Stimulated activated CD4-positive, alpha-beta T cell treated with anti-CD3 and anti-CD28 coated beads, Interleukin-12 subunit alpha, Interleukin-12 subunit beta, amount 100 ng/mL, for 24 hours (primary cell): ENCODE measurements around the gene KRT78.
"Not testable (repeated sequence)": the region's sequence is repeated elsewhere in the genome, so short reads cannot be mapped to it uniquely, and the experiment has no call there.

Source experiments
- DNase-seq, 2 experiments: peaks; one replicate each; pipeline ENCODE4 v3.0.0-alpha.2; 2020; ENCODE audit warnings: low read depth in 2 of 2

Gene KRT78

GRCh38 chr12:52872644-52873389, 24.0 kb upstream of the KRT78 start:
- no peak for DNase-seq

DNA sequence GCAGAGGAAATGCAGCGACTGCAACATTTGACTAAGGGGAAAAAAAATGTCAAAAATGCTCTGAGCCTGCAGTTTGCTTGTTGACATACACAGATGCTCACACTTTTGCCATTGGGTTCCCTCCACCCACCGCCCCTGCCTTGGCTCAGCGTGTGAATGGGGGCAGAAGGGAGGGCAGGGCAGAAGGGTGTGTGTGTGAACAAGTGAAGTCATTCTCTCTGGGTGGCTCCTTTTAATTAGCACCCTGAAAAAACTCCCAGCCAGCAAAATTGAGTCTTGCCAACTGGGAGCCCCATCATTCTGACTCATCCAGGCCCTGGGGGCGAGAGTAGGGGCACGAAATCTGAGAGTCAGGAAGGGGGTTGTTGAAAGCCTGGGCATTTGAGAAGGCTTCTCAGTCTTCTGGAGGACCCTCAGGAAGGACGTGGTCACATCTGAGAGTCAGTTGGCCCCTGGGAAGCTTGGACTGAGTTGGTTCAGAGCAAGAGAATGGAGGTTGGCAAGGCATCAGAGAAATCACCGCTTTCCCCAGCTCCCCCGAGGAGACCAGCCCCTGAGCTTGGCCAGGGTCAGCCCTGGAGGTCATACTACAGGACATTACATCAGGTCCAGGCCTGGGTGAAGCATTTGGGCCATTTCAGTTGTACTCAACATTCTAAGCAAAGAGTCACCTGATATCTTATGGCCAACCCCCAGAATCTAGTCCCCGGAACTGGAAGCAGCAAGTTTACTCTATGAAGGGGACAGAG, 22.7 kb upstream of the KRT78 start:
- DNase-seq, result no peak

GRCh38 chr12:52870361-52871290, 21.8 kb upstream of the KRT78 start:
- peak; percentile 55 to 81 for DNase-seq

- DNase-seq, result peak in 1 of 2 experiments; percentile 35
These were observed 18.8 kb upstream of the KRT78 start for GRCh38 chr12:52867642-52868041.

GRCh38 chr12:52867152-52867551, 18.4 kb upstream of the KRT78 start:
- no peak for DNase-seq

DNA sequence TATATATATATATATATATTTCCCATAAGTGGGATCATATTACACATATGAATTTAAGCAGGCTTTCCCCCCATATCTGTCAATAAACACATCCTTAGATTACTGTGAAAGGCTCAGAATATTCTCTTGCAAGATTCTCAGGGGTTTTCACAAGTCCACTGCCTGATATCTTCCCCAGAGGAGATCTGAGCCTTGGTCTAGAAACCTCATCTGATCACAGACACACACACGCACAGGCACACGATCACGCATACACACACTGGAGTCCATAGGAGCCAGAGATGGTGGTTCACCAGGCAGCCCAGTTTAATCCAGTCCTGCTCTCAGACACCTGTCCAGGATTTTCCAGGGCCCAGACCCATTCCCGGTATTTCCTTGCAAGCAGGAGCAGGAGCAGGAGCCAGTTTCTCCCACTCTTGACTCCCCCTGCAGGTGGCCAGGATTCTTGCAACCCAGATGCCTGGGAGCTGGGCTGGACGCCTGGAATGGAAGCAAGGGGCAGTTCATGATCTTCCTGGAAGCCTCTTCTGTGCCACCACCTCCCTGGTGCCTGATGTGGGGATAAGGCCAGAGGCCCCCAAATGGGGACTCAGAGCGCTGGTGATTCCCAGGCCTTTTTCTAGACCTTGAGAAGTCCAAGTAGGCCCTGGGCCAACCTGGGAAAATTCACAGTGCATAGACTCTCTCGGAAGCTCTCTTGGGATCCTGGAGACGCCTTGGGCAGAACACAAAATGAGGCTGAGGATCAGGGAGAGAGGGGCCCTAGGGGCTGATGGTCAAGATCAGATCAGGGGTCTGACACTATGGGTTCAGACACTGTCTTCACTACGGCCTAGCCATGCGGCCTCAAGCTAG, 16.5 kb upstream of the KRT78 start:
- DNase-seq, result peak in 1 of 2 experiments; percentile 26

DNA sequence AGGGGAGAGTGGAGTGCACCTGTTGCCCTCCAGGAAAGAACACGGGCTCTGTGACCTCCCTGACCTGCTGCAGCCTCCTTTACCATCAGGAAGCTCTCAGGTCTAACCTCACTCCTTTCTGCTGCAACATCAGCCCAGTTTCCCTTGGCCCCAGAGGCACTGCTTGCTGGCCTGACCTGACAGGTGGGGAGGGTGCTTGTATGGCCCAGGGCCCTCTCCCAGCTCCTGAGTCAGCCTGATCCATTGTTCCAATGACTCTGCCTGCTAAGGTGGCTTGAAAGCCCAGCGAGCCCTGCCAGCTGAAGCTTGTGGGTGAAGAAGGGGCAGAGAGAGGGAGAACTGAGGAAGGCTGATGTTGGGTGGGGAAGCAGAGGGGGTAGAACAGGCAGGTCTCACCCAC, 13.2 kb upstream of the KRT78 start:
- DNase-seq, result no peak

DNA sequence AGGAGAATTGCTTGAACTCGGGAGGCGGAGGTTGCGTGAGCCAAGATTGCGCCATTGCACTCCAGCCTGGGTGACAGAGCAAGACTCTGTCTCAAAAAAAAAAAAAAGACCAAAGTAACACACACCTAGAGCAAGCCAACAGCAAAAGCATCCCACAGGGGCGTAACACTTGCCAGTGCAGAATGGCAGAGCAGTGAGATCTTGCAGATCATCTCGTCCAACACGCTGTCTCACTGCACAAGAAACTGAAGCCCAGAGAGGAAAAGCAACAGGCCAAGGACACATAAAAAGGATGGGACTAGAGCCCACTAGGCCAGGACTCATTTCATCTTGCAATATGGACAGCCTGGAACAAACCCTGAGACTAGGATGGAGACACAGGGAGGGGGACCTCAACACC, 12.7 kb upstream of the KRT78 start:
- DNase-seq, result no peak

GRCh38 chr12:52860102-52860823, 11.5 kb upstream of the KRT78 start:
- DNase-seq, result no peak

DNA sequence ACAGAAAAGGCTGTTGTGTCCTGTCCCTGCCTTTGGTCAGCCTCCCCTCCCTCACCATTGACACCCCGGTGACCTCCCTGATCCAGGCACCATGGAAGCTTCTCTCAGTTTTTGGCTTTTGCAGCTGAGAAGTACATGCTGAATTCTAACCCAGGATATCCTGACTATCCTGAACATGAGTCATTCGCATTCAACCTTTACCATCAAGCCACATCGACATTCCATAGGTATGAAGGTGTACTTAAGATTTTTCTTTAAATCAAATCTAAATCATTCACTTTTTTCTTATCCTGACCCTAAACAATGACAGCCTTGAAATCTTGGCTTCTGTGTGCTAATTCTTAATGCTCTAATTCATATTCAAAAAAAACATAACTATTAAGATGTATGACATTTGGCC, 8.7 kb upstream of the KRT78 start:
- no peak for DNase-seq

DNA sequence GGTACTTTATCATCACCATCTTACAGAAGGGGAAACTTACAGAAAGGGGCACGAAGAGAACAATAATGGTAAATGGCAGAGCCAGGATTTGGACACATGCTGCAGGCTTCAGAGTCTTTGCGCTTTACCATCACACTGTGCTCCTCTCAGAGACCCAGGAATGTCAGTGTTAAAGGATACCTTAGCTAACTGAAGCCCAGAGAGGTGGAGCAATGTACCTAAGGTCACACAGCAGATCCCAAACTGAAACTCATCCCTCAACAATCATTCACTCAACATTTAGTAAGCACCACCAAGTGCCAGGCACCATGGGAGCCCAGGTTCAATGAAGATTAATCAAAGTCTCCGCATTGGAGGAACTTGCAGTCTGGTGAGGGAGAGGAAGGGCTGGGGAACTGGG, 8.0 kb upstream of the KRT78 start:
- DNase-seq, result no peak

DNA sequence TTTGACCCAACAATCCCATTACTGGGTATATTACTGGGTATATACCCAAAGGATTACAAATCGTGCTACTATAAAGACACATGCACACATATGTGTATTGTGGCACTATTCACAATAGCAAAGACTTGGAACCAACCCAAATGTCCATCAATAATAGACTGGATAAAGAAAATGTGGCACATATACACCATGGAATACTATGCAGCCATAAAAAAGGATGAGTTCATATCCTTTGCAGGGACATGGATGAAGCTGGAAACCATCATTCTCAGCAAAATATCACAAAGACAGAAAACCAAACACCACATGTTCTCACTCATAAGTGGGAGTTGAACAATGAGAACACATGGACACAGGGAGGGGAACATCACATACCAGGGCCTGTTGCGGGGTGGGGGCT, 7.3 kb upstream of the KRT78 start:
- DNase-seq, result not testable (repeated sequence)

DNA sequence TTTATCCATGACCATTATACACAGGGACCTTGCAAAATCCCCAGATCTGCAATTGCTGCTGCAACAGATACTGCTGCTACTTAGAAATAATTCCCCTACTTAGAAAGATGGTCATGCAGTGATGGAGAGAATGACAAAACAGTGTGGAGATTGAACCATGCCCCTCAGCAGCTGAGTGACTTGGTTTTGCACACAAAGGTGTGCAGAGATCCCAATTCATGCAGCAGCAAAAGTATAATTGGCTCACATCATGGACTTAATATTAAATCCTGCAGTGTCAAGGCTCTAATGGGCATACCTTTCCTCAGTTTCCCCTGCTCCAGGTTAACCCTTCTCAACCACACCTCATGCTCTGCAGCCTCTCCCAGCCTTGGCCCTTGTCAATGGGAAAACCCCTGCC, 3.0 kb upstream of the KRT78 start:
- DNase-seq, result no peak

GRCh38 chr12:52850681-52851080, 1.9 kb upstream of the KRT78 start:
- DNase-seq, result no peak

DNA sequence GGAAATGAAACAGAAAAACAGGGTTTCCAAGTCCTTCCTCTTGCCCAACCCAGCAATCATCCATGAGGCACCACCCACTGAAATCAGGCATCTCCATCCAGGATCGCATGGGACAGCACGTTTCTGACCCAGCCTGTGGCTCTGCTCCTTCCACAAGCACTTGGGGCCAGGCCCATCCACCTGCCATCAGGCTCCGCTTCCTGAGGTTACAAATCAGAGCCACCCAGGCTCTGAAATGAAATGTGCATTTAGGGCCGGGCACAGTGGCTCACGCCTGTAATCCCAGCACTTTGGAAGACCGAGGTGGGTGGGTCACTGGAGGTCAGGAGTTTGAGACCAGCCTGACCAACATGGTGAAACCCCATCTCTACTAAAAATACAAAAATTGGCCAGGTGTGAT, 717 bp upstream of the KRT78 start:
- DNase-seq, result no peak

- DNase-seq, result no peak
These were observed 1.3 kb downstream of the KRT78 start for GRCh38 chr12:52847335-52848102.

- no peak for DNase-seq
These were observed 2.3 kb downstream of the KRT78 start for GRCh38 chr12:52846356-52846970.

DNA sequence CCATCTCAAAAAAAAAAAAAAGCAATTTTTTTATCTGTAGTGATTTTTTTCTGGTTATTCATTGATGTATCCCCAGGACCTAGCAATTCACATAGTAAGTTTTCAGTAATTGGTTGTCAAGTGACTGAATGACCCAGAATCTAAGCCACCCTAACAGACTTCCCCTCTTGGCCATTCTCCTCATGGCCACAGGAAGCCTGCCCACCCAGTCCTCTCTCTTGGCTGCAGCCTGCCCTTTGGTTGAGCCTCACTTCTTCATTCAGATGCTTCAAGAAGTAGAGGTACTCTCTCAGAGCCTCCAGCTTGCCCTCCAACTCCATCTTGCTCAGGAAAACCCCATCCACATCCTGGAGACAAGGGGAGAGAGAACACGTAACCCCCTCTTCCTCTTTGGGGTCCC, 2.8 kb downstream of the KRT78 start:
- DNase-seq, result no peak

DNA sequence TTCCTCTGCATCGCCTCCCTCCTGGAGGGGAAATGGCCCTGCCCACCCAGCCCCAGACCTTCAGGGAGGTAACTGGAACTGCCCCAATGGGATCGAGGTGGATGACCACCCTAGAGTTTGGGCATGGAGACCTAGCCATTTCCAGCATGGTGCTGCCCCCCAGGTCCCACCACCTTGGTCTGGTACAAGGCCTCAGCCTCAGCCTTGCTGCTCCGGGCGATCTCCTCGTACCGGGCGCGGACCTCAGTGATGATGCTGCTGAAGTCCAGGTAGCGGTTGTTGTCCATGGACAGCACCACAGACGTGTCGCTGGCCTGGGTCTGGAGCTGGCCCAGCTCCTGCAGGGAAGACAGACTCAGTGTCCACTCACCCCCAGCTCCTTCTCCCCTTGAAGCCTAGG, 4.4 kb downstream of the KRT78 start:
- no peak for DNase-seq
